Activated naive CD8-positive, alpha-beta T cell treated with anti-CD3 and anti-CD28 coated beads, Interleukin-2, amount 50 U/mL, for 16 hours (primary cell): Measurements from ENCODE around the gene APBA2.
"Not testable (repeated sequence)": the region's sequence is repeated elsewhere in the genome, so short reads cannot be mapped to it uniquely, and the experiment has no call there.

ENCODE experiments used
- DNase-seq: peaks from one replicate; pipeline ENCODE4 v3.0.0-alpha.2; 2020; ENCODE audit warnings: low read depth, low spot score

APBA2 gene

GRCh38 chr15:28878209-28878608 lies 7.6 kb upstream of the APBA2 start:
- no peak for DNase-seq

GRCh38 chr15:28879551-28879950 lies 6.2 kb upstream of the APBA2 start:
- no peak for DNase-seq

GRCh38 chr15:28880680-28881079 lies 5.1 kb upstream of the APBA2 start:
- DNase-seq: no peak

GRCh38 chr15:28881170-28881569 lies 4.6 kb upstream of the APBA2 start:
- DNase-seq: no peak

GRCh38 chr15:28881600-28881999 lies 4.2 kb upstream of the APBA2 start:
- no peak for DNase-seq

- DNase-seq: no peak
These were observed 1.4 kb upstream of the APBA2 start for GRCh38 chr15:28884151-28884940.

- DNase-seq: no peak
These were observed 595 bp upstream of the APBA2 start for GRCh38 chr15:28885128-28885629.

- no peak for DNase-seq
These were observed 911 bp downstream of the APBA2 start for GRCh38 chr15:28886431-28887338.

- no peak for DNase-seq
These were observed 1.8 kb downstream of the APBA2 start for GRCh38 chr15:28887339-28888174.

GRCh38 chr15:28888302-28888894 lies 2.6 kb downstream of the APBA2 start:
- DNase-seq: no peak

- no peak for DNase-seq
These were observed 3.1 kb downstream of the APBA2 start for GRCh38 chr15:28888900-28889299.

- no peak for DNase-seq
These were observed 3.6 kb downstream of the APBA2 start for GRCh38 chr15:28889346-28889745.

- not testable (repeated sequence) for DNase-seq
These were observed 4.1 kb downstream of the APBA2 start for GRCh38 chr15:28889871-28890270.

- DNase-seq: not testable (repeated sequence)
These were observed 4.5 kb downstream of the APBA2 start for GRCh38 chr15:28890291-28890690.

- DNase-seq: no peak
These were observed 5.1 kb downstream of the APBA2 start for GRCh38 chr15:28890711-28891495.

GRCh38 chr15:28891588-28891987 lies 5.8 kb downstream of the APBA2 start:
- DNase-seq: no peak

GRCh38 chr15:28892789-28893610 lies 7.2 kb downstream of the APBA2 start:
- DNase-seq: no peak

GRCh38 chr15:28894631-28895030 lies 8.9 kb downstream of the APBA2 start:
- DNase-seq: no peak

GRCh38 chr15:28895146-28895545 lies 9.4 kb downstream of the APBA2 start:
- no peak for DNase-seq

- no peak for DNase-seq
These were observed 9.8 kb downstream of the APBA2 start for GRCh38 chr15:28895566-28895965.
